Measurements from ENCODE around the gene FUS. TPM values are rescaled to one million over a fixed set of nuclear protein-coding genes. Genes with fewer than 3 reads are reported as not detected.

The FUS gene
- total and polyA plus RNA-seq, 9 of the 15 experiments (the other 6 are each of a cell fraction or from before 2014, with no cell fraction given) = 43.9 to 575 (median 87.2) TPM

DNA sequence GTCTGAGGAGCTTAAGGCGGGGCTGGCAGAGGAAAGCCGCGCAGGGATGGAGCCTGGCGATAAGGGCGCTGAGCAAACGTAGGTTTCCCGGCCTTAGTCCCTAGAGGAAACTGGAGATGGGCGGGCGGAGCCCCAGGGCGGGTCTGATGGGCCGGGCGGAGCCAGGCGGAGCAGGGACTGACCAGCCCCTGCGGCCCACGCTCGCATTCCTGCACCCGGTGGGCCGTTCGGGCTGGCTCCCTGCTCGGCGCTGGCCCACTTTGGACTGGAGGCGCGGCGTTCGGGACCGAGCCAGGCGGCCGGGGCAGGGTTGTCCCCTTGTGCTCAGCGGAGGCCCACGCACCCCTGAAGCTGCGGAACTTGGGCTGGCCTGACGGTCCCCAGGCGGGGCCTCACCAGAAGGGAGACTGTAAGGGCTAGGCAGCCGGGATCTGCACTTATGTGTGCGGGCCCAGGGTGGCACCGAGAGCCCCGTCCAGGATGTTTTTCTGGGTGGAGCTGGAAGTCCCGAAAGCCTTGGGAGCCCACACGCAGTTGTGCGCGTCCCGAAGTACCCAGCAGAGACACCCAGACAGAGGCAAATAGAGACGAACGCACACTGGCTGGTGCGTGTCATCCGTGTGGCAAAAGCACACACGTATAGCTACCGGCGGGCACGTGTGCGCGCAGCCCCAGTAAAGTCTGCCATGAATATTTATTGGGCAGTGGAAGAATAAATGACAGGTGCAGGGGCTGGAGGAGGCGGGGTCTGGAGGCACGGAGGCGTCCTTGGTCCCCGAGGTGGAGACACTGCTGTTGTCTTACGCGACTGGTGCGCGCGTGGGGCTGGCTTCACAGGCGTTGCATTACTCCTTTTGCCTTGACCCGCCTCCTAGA is 35.6 kb downstream of the FUS start (continued):
- TF ChIP-seq NFE2L1 (tag; IDR thresholded peaks at IDR 0.05; ENCODE audit: borderline replicate concordance, low read depth) (no peak), TBP (optimal IDR thresholded peaks at IDR 0.05; ENCODE audit: low read depth, low read length) (peak; percentile 27), ZNF263 (CRISPR knock-in tag; IDR thresholded peaks at IDR 0.05; ENCODE audit: borderline replicate concordance) (0 out of 2 replicates have a peak, but pooled peaks have one; percentile 22)

DNA sequence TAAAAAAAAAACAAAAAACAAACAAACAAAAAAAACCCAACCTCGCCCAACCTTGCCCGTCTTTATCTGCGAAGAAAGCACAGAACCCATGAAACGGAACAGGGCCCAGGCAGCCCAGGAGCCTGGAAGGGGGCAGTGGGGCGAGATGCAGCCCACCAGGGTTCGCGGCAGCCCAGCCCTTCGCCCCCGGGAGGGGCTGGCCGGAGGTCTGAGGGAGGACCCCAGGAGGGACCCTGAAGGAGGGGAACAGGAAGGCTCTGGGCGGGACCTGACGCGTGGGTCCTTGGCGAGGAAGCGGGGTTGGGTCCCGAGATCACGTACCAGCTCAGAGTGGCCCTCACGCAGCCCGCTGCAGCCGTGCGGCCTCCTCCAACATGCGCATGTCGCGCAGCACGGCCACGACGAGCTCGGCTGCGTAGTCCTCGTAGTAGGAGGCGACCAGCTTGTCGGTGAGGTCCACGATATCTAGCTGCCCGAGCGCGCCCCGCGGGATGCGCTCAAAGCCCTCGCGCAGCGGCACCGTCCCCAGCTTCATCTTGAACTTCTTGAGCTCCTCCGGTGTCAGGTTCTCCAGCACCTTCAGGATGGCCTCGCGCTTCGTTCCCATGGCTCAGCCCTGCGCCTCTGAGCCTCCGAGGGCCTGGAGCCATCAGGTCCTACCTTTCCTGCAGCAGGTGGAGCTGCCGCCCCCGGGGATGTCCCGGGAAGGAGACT is 36.6 kb downstream of the FUS start, which contains the start of gene PYDC1:
Gene PYDC1, minus strand, starts transcription at position 714 of the 714 bp plus-strand sequence. Its CDS starts 107 bp downstream, at position 607.
- peak within 1 kb of the TSS; percentile 75 for H3K4me2 ChIP-seq (ENCODE audit: insufficient read depth, low read length)
- H3K9ac ChIP-seq (ENCODE audit: insufficient read depth in 1 of 2, low read depth in 2 of 2, low read length in 2 of 2) = peak within 1 kb of the TSS in 1 of 2 experiments; percentile 88; a peak in 2 of 4 replicates
- BruUV-seq (replicated peaks) = no TSS peak

More for the DNA sequence above, 36.6 kb downstream of the FUS start, which contains the start of gene PYDC1:
- intact Hi-C loops (cut with micrococcal nuclease) = no loop called here
- 76% methylated on average over 14 of the region's 52 CpGs for WGBS (ENCODE audit: insufficient coverage, low coverage, missing lambda C conversion rate)
- H2AFZ ChIP-seq (ENCODE audit: low read depth, low read length) = peak within 1 kb of the TSS; percentile 80
- CTCF ChIA-PET (ENCODE audit: low intra/inter-chr PET ratio) = no interaction called here
- FAIRE-seq (no peak), DNase-seq (ENCODE audit: extremely low read depth in 1 of 4, low spot score in 3 of 4) (peak in 1 of 4 experiments; percentile 4), ATAC-seq (no peak)
- H3K4me1 ChIP-seq (replicated peaks in 1 of 2; ENCODE audit: control insufficient read depth in 2 of 2, insufficient read depth in 2 of 2, low read length in 2 of 2) = peaks cover 3 to 45% of the 10 kb centered on the region in 2 experiments; a peak in 4 of 5 replicates
- in situ Hi-C loops (cut with MboI) = no loop called here
- no peaks in the 10 kb centered on the region for H3K9me3 ChIP-seq (replicated peaks; ENCODE audit: control insufficient read depth, insufficient read depth, low read depth, low read length)
- no peaks in the 10 kb centered on the region for H3K79me2 ChIP-seq (ENCODE audit: control insufficient read depth, insufficient read depth, low read length)
- no peaks in the 10 kb centered on the region for H4K20me1 ChIP-seq (replicated peaks; ENCODE audit: control insufficient read depth, insufficient read depth, low read length)
- H3K4me3 ChIP-seq = no peak within 1 kb of the TSS
- H3K27me3 ChIP-seq (ENCODE audit: control insufficient read depth in 2 of 2, insufficient read depth in 2 of 2, low read length in 2 of 2) = no peaks in the 10 kb centered on the region
- no peaks in the 10 kb centered on the region for H3K9me1 ChIP-seq (ENCODE audit: control insufficient read depth, insufficient read depth, low read length)
- H3K27ac ChIP-seq (ENCODE audit: extremely low read depth, low read depth, low read length) = no peak within 1 kb of the TSS
- TF ChIP-seq, protein P1, sequence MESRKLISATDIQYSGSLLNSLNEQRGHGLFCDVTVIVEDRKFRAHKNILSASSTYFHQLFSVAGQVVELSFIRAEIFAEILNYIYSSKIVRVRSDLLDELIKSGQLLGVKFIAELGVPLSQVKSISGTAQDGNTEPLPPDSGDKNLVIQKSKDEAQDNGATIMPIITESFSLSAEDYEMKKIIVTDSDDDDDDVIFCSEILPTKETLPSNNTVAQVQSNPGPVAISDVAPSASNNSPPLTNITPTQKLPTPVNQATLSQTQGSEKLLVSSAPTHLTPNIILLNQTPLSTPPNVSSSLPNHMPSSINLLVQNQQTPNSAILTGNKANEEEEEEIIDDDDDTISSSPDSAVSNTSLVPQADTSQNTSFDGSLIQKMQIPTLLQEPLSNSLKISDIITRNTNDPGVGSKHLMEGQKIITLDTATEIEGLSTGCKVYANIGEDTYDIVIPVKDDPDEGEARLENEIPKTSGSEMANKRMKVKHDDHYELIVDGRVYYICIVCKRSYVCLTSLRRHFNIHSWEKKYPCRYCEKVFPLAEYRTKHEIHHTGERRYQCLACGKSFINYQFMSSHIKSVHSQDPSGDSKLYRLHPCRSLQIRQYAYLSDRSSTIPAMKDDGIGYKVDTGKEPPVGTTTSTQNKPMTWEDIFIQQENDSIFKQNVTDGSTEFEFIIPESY (CRISPR knock-in tag; IDR thresholded peaks at IDR 0.05) = peak; percentile 86
- TF ChIP-seq ZNF717 (CRISPR knock-in tag; IDR thresholded peaks at IDR 0.05) = no peak
- H3K36me3 ChIP-seq (ENCODE audit: control insufficient read depth, insufficient read depth, low read length) = no peaks in the 10 kb centered on the region
- POLR2A ChIA-PET = interaction anchor here (0.7 to 4.0 kb wide), 5 partner anchors 8 to 26 kb away, joined by 3 to 33 read pairs (median 4); partner anchors contain the start of gene PYCARD
